Dedifferentiated amniotic fluid mesenchymal stem cell (primary cell): Measurements from ENCODE around the gene CIB1.
"Not testable (repeated sequence)": the region's sequence is repeated elsewhere in the genome, so short reads cannot be mapped to it uniquely, and the experiment has no call there.

ENCODE experiments used
- DNase-seq: peaks from one replicate; pipeline ENCODE4 v3.0.0-alpha.2; 2016; ENCODE audit errors: extremely low spot score

The CIB1 gene

GRCh38 chr15:90233387-90234095 lies at the start of gene CIB1:
TSS of gene CIB1 (minus strand) at chr15:90233941. CDS start at chr15:90233885, 56 bp downstream.
- peak; percentile 94 for DNase-seq

GRCh38 chr15:90281637-90282036 lies 47.9 kb upstream of the CIB1 start:
- DNase-seq, result not testable (repeated sequence)

GRCh38 chr15:90280743-90281142 lies 47.0 kb upstream of the CIB1 start:
- DNase-seq, result not testable (repeated sequence)

- not testable (repeated sequence) for DNase-seq
Measured at GRCh38 chr15:90278467-90278866, 44.7 kb upstream of the CIB1 start.

GRCh38 chr15:90271459-90272166 lies 37.9 kb upstream of the CIB1 start:
- no peak for DNase-seq

GRCh38 chr15:90270502-90271150 lies 36.9 kb upstream of the CIB1 start:
- DNase-seq, result no peak

GRCh38 chr15:90268415-90268814 lies 34.7 kb upstream of the CIB1 start:
- DNase-seq, result no peak

GRCh38 chr15:90266485-90266884 lies 32.7 kb upstream of the CIB1 start:
- peak; percentile 60 for DNase-seq

GRCh38 chr15:90266061-90266431 lies 32.3 kb upstream of the CIB1 start:
- DNase-seq, result peak; percentile 22

GRCh38 chr15:90265271-90266060 lies 31.7 kb upstream of the CIB1 start, which contains the start of gene NGRN:
TSS of gene NGRN (plus strand) at chr15:90265672. CDS start at chr15:90265713, 41 bp downstream.
- peak; percentile 92 for DNase-seq

- no peak for DNase-seq
Measured at GRCh38 chr15:90264671-90265070, 30.9 kb upstream of the CIB1 start.

GRCh38 chr15:90262426-90262825 lies 28.7 kb upstream of the CIB1 start:
- no peak for DNase-seq

GRCh38 chr15:90261811-90262210 lies 28.1 kb upstream of the CIB1 start:
- DNase-seq, result no peak

GRCh38 chr15:90260731-90261130 lies 27.0 kb upstream of the CIB1 start:
- DNase-seq, result not testable (repeated sequence)

- no peak for DNase-seq
Measured at GRCh38 chr15:90259524-90259923, 25.8 kb upstream of the CIB1 start.

GRCh38 chr15:90257776-90258175 lies 24.0 kb upstream of the CIB1 start:
- no peak for DNase-seq

- peak; percentile 68 for DNase-seq
Measured at GRCh38 chr15:90249203-90249863, 15.6 kb upstream of the CIB1 start, which contains the start of gene TTLL13. TSS of gene TTLL13 (plus strand) at chr15:90249556. CDS start at chr15:90250631, 1,075 bp downstream.

GRCh38 chr15:90248789-90249202 lies 15.1 kb upstream of the CIB1 start:
- no peak for DNase-seq

- no peak for DNase-seq
Measured at GRCh38 chr15:90243943-90244639, 10.3 kb upstream of the CIB1 start.

GRCh38 chr15:90241343-90242192 lies 7.8 kb upstream of the CIB1 start:
- DNase-seq, result no peak
